ENCODE data around the gene ARRDC1. TPM values are rescaled to one million over a fixed set of nuclear protein-coding genes. Genes with fewer than 3 reads are reported as not detected.
A peak's percentile ranks its signal among the peaks of the same experiment; 100 is the strongest.
"Not testable (repeated sequence)": the region's sequence is repeated elsewhere in the genome, so short reads cannot be mapped to it uniquely, and the experiment has no call there.

Gene ARRDC1, protein sequence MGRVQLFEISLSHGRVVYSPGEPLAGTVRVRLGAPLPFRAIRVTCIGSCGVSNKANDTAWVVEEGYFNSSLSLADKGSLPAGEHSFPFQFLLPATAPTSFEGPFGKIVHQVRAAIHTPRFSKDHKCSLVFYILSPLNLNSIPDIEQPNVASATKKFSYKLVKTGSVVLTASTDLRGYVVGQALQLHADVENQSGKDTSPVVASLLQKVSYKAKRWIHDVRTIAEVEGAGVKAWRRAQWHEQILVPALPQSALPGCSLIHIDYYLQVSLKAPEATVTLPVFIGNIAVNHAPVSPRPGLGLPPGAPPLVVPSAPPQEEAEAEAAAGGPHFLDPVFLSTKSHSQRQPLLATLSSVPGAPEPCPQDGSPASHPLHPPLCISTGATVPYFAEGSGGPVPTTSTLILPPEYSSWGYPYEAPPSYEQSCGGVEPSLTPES
- total RNA-seq (2014; rRNA removed; shearing (Covaris generic)), result 11.6 and 26.5 TPM in 2 replicates

- peak; percentile 90 for DNase-seq (ENCODE audit: low spot score)
Measured at GRCh38 chr9:137605121-137606004, at the start of gene ARRDC1. Gene ARRDC1, plus strand, starts transcription at chr9:137605686. Its CDS starts 32 bp downstream, at chr9:137605718.

GRCh38 chr9:137556069-137556838 is 49.2 kb upstream of the ARRDC1 start:
- no peak for DNase-seq (ENCODE audit: low spot score)

DNA sequence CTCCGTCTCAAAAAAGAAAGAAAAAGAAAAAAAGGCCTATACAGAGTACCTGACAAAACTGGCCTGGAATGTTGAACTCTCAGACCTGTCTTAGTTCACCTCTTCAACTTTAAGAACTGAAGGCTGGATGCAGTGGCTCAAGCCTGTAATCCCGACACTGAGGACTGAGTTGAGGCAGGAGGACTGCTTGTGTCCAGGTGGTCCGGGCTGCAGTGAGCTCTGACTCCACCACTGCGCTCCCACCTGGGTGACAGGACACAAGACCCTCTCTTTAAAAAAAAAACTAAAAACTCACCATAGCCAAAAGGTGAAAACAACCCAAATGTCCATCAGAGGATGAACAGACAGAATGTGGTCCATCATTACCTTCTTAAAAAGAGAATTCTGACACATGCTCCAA is 47.4 kb upstream of the ARRDC1 start:
- DNase-seq (ENCODE audit: low spot score), result no peak

- DNase-seq (ENCODE audit: low spot score), result no peak
Measured at GRCh38 chr9:137564134-137564533, 41.4 kb upstream of the ARRDC1 start.

DNA sequence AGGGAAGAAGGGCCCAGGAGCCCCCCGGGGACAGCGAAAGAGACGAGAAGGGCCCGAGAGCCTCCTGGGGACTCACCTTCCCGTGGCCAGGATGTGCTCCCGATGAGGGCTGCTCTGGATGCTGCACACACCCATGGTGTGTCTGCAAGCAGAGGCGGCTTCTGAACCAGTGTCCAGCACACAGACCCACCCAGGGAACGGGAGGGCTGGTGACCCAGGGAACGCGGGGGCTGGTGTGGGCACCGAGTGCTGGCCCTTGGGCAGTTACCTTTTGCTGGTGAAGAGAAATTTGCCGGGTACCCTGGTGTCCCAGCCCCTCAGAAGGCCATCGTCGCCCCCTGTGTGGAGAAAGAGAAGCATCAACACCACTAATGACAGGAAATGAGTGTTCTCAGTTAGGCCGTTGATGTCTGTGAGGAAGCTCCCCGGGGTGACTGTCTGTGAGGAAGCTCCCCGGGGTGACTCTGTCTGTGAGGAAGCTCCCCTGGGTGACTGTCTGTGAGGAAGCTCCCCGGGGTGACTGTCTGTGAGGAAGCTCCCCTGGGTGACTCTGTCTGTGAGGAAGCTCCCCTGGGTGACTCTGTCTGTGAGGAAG is 40.6 kb upstream of the ARRDC1 start:
- DNase-seq (ENCODE audit: low spot score), result no peak

GRCh38 chr9:137568445-137568844 is 37.0 kb upstream of the ARRDC1 start:
- DNase-seq (ENCODE audit: low spot score), result not testable (repeated sequence)

GRCh38 chr9:137569609-137570203 is 35.8 kb upstream of the ARRDC1 start:
- no peak for DNase-seq (ENCODE audit: low spot score)

DNA sequence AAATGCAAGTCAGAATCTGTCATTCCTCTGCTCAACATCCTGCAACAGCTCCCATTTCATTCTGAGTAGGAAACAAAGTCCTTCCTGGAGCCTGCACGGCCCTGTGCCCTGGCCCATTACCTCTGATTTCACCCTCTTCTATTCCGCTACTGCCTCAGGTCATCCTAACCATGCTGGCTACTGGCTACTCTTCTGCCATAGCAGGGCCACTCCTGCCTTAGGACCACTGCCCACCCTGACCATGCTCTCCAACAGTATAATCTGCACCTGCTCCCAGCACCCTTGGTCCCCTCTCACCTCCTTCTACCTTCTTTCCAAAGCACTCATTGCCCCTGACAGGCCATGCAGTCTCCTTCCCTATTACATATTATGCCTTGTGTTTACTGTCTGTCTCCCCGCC is 34.9 kb upstream of the ARRDC1 start:
- DNase-seq (ENCODE audit: low spot score), result no peak

GRCh38 chr9:137574192-137574591 is 31.3 kb upstream of the ARRDC1 start:
- DNase-seq (ENCODE audit: low spot score), result no peak

- DNase-seq (ENCODE audit: low spot score), result no peak
Measured at GRCh38 chr9:137575364-137575715, 30.1 kb upstream of the ARRDC1 start.

- no peak for DNase-seq (ENCODE audit: low spot score)
Measured at GRCh38 chr9:137575716-137576411, 29.6 kb upstream of the ARRDC1 start.

- peak; percentile 83 for DNase-seq (ENCODE audit: low spot score)
Measured at GRCh38 chr9:137578518-137579258, 26.8 kb upstream of the ARRDC1 start, which contains the start of gene DPH7. Gene DPH7, minus strand, starts transcription at chr9:137578925. Its CDS starts 148 bp downstream, at chr9:137578777.

GRCh38 chr9:137579259-137579604 is 26.3 kb upstream of the ARRDC1 start:
- DNase-seq (ENCODE audit: low spot score), result no peak

DNA sequence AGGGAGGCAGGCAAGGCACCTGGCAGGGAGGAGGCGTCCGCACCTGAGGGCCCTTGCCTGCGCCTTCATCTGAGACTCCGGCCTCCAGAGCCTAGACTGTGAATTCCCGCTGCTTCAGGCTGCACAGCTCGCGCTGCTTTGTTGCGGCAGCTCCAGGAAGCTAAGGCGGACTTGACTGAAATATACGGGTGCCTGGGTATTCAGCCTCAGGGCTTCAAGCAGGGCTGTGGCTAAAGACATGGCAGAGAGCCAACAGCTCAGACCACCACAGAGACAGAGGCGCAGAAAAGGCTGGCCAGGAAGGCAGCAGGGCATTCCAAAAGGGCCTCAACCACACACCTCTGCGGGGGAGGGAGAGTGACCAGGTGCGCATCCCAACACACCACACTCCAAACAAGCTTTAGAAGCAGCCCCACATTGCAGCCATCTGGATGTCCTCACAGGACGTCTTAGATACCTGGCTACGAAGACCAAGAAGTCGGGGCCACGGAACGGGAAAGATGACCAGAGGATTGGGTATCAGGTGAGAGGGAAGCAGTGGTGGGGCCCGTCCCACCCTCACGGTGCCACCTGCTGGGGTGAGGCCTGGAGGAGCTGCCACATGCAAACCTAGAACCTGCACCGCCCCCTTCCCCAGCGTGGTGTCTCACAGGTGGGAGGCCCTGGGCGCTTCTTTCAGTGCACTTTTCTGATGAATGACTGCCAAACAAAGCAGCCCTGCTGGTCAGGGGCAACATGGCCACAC is 25.1 kb upstream of the ARRDC1 start:
- DNase-seq (ENCODE audit: low spot score), result no peak

DNA sequence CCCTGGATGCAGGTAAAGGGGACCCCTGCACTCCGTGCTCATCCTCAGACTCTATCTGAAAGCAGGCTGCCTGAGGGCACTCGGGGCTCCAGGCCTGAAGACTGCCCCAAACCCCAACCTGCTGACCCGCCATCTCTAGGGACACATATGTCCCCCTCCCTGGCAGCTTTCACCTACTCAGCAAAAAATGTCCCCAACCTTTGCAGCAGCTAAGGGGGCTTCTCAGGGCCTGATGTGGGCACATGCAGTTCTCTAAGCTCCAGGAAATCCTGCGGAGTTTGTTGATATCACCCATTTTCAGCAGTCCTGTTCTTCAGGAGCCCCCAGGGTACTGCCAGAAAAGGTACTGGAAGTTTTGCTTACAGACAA is 24.5 kb upstream of the ARRDC1 start:
- DNase-seq (ENCODE audit: low spot score), result no peak

DNA sequence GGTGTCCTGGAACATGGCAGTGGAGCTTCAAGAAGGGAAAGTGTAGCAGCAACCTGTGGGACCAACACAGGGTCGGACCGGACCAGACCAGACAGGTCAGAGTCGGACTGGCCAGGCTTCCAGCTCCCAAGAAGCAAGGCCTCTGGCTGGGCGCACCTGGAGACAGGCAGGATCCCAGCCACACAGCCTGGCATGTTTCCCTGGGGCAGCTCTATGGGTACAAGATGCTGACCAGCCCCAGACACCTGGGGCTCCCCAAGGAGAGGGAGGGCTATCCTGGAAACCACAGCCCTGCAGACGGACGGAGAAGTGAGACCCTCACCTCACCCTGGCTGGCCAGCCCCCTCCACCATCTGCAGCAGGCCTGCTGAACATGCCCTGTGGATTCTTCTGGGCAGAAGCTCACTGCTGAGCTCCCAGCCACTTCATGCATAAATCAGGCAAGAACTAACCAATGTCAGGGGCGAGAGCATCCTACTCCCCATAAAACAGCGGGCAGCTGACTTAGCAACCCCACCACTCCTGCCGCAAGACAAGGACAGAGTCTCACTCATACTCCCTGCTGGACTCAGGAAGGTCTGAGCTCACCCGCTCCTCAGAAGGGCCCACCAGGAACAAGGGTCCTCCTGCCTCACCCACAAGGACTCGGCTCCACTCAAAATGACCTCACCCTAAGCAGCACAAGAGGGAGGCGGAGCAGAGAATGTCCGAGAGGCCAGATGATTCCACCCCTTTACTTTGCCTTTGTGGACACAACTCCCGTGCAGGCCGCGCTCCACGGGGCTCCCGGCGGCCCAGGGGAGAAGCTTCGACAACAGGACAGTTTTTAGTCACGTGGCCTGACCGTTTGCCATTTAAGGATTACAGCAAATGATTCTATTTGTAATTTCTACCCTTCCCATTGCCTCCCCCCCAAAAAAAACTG is 23.9 kb upstream of the ARRDC1 start:
- DNase-seq (ENCODE audit: low spot score), result no peak

DNA sequence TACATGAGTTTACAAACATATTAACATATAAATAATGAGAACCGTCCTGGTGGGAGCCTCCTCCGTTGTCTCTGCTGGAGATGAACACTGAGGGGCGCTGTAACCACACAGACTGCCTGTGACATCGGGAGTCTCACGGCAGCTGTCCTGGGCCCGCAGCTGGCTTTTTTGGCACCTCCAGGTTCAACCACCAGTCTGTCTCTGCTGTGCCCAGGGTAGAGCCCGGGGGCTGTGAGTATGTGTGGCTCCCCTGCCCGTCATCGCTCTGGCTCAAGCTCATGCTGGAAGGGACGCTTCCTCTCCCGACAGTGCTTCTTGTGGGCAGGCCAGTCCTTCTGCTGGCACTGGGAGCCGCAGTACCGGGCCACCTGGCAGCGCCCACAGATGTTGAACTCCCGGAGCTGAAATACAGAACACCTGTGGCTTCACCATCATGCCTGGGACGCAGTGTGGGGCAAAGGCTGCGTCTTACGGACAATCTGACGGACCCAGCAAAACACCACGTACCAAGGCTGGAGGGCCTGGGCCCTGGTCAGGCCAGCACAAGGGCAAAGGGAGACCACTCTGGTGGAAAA is 23.1 kb upstream of the ARRDC1 start:
- DNase-seq (ENCODE audit: low spot score), result no peak

GRCh38 chr9:137583347-137583746 is 22.1 kb upstream of the ARRDC1 start:
- no peak for DNase-seq (ENCODE audit: low spot score)
